Stimulated activated CD4-positive, alpha-beta T cell treated with anti-CD3 and anti-CD28 coated beads, Interleukin-12 subunit alpha, Interleukin-12 subunit beta, amount 100 ng/mL, for 24 hours (primary cell): ENCODE measurements around the gene MEGF9.
A peak's percentile ranks its signal among the peaks of the same experiment; 100 is the strongest.
"Not testable (repeated sequence)": the region's sequence is repeated elsewhere in the genome, so short reads cannot be mapped to it uniquely, and the experiment has no call there.

Experiments
- DNase-seq, 2 experiments: peaks; one replicate each; pipeline ENCODE4 v3.0.0-alpha.2; 2020; ENCODE audit warnings: low read depth in 2 of 2

The MEGF9 gene

GRCh38 chr9:120714088-120714845 is at the start of gene MEGF9:
Gene MEGF9, minus strand, starts transcription at chr9:120714470. Its CDS starts 112 bp downstream, at chr9:120714358.
- peak; percentile 95 to 98 for DNase-seq

GRCh38 chr9:120761006-120761405 is 46.7 kb upstream of the MEGF9 start:
- no peak for DNase-seq

GRCh38 chr9:120759755-120760400 is 45.6 kb upstream of the MEGF9 start:
- DNase-seq, result no peak

GRCh38 chr9:120758544-120758943 is 44.3 kb upstream of the MEGF9 start:
- no peak for DNase-seq

GRCh38 chr9:120757026-120757913 is 43.0 kb upstream of the MEGF9 start:
- no peak for DNase-seq

GRCh38 chr9:120756531-120756930 is 42.3 kb upstream of the MEGF9 start:
- no peak for DNase-seq

GRCh38 chr9:120755810-120756434 is 41.7 kb upstream of the MEGF9 start:
- DNase-seq, result peak; percentile 39 to 62

GRCh38 chr9:120755044-120755443 is 40.8 kb upstream of the MEGF9 start:
- no peak for DNase-seq

- DNase-seq, result no peak
These were observed 36.2 kb upstream of the MEGF9 start for GRCh38 chr9:120750421-120750820.

GRCh38 chr9:120746366-120746765 is 32.1 kb upstream of the MEGF9 start:
- DNase-seq, result not testable (repeated sequence)

- DNase-seq, result no peak
These were observed 31.0 kb upstream of the MEGF9 start for GRCh38 chr9:120745278-120745677.

- no peak for DNase-seq
These were observed 28.7 kb upstream of the MEGF9 start for GRCh38 chr9:120742951-120743416.

- DNase-seq, result no peak
These were observed 27.4 kb upstream of the MEGF9 start for GRCh38 chr9:120741701-120742100.

GRCh38 chr9:120741191-120741590 is 26.9 kb upstream of the MEGF9 start:
- no peak for DNase-seq

GRCh38 chr9:120740132-120740531 is 25.9 kb upstream of the MEGF9 start:
- DNase-seq, result no peak

GRCh38 chr9:120737416-120738165 is 23.3 kb upstream of the MEGF9 start:
- DNase-seq, result no peak

- DNase-seq, result no peak
These were observed 22.6 kb upstream of the MEGF9 start for GRCh38 chr9:120736881-120737280.

- DNase-seq, result no peak
These were observed 21.3 kb upstream of the MEGF9 start for GRCh38 chr9:120735415-120736126.

- no peak for DNase-seq
These were observed 20.5 kb upstream of the MEGF9 start for GRCh38 chr9:120734607-120735410.
